HG02798 (cell line): ENCODE data around the gene P2RX3.
"Not testable (repeated sequence)": the region's sequence is repeated elsewhere in the genome, so short reads cannot be mapped to it uniquely, and the experiment has no call there.

Experiments used
- ATAC-seq: cut with Tn5 transposase; IDR thresholded peaks from one replicate; pipeline ENCODE4 v1.9.1; 2021; ENCODE audit warnings: mild to moderate bottlenecking; ENCODE audit not compliant: unreplicated experiment, poor library complexity

Gene P2RX3

DNA sequence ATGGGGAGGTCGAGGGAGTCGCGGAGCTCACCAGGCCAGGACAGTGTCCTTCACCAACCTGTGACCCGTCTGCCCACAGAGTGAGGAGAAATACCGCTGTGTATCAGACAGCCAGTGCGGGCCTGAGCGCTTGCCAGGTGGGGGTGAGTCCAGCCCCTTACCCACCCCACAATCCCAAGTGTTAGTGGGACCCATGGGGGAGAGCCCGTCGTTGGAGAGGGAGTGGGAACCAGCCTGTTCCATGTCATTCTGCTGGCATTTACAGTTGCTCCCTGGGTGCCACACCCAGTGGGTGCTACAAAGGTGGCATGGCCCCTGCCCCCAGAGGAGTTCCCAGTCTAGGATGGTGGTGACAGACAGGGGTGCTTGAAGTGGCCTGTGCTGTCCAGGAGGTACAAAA is 9.2 kb downstream of the P2RX3 start:
- ATAC-seq = no peak

DNA sequence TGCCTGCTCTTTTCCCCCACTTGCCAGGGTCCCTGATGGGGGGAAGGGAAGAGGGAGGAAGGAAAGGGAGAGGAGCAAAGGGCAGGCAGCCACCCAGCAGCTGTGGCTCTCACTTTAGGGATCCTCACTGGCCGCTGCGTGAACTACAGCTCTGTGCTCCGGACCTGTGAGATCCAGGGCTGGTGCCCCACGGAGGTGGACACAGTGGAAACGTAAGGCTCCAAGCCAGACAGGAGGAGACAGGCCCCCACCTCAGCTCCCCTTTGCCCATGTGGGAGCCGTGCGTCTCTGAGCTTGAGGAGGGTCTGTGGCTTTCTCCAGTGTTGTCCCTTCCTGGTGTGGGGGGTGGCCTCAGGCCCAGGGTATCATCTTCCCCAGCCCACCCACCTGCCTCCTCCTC is 9.9 kb downstream of the P2RX3 start:
- ATAC-seq = no peak

DNA sequence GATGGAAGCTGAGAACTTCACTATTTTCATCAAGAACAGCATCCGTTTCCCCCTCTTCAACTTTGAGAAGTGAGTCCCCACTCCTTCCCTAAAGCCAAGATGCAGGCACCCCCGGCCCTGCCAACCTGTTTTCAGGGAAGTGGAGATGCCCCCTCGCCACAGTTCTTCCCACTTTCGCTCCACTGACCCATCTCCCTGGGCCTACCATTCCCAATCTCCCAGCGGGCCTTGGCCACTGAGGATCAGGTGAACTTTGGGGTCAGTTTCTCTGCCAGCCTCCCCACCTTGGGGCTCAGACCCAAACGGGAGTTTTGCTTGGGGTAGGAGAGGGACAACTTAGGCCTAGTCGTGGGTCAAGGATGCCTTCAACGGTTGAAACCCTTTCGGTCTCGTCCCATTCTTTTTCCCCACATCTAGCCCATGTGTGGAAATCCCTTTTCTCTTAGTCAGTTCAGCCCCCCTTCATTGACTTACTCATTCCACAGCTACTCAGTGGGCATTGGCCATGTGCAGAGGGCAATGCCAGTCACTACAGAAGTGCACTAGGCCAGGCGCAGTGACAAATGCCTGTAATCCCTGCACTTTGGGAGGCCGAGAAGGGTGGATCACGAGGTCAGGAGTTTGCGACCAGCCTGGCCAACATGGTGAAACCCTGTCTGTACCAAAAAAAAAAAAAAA is 10.6 kb downstream of the P2RX3 start:
- ATAC-seq = no peak

DNA sequence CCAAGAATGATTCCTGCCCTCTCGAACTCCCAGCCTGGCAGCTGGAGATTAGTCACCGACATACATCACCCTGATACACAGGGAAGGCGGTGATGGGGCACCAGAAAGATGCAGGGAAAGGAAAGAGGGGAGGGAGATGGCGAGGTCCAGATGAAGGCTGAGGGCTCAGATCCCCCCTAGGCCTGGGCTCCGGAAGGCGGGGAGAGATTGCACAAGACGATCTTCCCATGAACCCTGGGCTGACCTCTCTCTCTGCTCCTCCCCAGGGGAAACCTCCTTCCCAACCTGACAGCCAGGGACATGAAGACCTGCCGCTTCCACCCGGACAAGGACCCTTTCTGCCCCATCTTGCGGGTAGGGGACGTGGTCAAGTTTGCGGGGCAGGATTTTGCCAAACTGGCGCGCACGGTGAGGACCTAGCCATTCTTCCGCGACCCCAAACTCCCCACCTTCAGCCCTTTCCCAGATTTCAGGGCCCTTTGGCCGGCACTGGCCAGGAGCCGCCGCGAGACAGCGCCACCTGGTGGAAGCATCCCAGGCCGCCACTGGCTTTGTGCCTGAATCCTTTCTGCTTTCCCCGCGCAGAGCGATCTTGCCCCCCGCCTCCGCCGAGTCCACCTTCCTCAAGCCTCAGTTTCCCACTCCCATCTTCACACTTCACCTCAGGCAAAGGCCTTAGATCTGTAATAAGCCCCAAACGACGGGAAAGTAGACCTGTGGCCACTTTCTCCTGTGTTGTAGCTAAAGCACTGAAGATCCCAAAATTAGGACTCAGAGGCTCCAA is 11.5 kb downstream of the P2RX3 start:
- ATAC-seq = no peak

DNA sequence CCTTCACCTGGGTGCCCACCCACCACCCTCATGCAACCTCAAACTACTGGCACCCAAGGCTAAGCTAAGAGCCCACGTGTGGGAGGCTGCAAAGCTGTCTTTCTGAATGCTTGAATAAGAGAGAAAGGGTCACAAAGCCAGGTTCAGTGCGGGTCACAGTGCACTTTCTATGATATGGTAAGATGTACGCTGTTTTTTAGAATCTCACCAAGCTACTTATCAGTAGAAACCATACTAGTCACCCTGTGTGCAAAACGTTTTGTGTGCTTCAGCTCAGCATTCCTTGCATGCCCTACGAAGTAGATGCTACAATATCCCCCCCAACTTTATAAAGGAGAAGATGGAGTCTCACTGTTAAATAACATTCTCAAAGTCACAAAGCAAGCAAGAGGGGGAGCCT is 14.9 kb downstream of the P2RX3 start:
- no peak for ATAC-seq

DNA sequence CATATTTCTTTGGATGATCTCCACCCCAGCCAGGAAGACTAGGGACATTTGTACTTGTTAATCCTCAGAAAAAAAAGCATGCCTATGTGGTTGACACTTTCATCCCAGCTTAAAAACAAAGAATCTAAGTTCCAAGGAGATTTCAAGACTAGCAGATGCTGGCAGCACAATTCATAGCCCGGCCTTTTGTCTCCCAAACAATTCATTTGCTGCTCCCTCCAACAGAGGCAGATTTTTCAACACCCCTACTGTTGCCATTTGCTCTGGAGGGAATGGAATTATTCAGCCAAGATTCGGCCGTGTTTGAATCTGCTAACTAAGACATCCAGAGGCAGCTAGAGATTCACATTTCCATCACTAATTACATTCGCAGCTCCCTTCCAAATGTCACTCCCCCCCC is 15.3 kb downstream of the P2RX3 start:
- ATAC-seq = no peak

DNA sequence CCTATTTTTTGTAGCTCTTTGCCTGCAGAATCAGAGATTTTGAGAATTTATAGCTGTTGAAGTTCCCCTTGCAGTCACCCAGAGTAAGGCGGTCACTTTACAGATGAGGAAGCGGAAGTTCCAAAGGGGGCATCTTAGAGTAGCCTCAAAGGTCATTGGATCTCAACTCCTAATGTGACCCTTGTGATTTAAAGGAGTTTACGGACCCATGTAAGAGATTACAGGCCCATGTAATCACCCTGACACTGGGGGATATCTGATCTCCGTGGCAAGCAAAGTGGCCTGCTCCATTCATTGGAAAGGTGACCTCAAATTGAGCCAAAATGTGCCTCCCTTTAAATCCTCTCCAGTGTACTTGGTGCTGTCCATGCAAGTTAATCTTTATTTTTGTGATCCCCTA is 15.7 kb downstream of the P2RX3 start:
- no peak for ATAC-seq

DNA sequence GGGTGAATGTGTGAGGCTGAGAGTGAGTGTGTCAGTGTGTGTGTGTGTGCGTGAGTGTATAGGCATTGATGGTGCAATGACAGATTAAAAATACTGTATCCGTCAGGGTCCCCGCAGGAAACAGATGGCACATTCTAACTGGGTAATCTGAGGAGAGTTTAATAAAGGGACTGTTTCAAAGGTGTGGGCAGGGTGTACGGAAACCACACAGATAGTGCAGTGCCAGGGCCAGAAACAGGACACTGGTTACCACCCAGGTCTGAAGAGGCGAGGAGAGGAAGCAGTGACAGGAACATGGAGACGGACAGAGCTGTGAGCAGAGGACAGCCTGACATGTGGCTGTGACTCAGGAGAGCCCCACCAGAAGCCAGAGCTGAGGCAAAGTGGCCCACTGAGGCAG is 16.5 kb downstream of the P2RX3 start:
- ATAC-seq = no peak

DNA sequence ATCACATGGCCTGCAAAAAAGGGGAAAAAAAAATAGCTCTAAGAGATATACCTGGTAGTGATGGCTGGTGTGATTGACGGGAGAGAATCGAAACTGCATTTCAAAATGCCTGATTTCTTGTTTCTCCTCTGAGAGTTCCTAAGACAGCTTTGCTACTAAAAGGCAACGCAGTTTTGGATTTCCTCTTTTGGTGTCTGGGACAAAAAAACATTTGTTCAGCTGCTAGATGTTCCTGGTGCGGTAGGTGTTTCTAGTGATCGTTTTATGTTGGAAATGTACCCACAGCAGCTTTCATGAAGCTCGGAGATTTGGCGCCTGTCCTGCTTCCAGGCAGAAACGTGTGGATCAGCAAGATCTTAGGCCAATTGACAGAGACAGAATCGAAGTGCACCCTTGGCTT is 18.1 kb downstream of the P2RX3 start:
- no peak for ATAC-seq

DNA sequence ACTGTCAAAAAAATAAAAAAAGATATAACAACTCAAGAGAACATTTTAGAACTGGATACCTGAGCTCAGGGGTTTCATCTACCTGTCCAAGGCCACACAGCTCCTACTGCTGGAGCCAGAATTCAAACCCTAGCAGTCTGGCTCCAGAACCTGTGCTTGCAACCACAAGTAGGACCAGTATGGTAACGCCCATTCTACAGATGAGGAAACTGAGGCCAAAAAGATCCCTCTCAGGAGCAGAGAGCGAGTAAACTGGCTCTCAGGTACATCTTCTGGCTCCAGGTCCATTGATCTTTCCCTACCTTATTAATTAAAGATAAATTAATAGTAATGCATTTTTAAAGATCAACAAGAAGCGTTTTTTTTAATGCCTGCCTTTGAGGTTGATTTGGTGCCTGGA is 19.2 kb downstream of the P2RX3 start:
- no peak for ATAC-seq

DNA sequence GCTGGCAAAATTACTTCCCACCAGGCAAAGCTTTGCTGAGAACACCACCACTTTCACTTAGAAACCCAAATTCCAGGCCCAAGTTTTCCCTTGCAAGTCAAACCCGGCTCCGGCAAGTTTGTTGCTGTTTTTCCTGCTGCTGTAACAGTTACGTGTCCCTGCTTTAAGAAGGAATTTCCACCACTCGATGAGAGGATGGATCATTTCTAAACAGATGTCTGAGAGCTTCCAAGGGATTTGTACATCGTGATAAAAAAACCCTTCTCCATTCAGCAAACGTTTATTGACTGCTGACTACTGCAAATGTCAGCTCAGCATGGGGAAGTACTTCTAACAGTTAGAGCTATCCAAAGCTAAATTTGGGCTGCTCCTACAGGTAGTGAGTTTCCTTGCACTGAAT is 19.7 kb downstream of the P2RX3 start:
- no peak for ATAC-seq

DNA sequence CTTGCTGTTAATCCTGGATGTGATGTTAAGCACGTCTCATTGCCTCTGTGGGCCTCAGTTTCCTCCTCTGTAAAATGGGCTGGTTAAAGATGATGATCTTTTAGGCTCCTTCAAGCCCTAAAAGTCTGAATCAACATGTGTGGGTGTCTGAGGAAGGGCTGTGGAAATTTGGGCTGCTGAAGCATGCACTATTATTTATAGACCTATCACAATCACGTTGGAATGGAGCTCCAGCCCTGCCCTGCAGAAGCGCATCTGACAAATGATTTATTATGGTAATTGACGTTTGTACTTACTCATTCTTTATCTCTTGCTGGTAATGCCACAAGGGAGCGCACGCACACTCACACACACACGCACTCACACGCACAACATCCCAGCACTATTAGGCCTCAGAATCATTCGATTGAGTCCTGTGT is 20.4 kb downstream of the P2RX3 start:
- no peak for ATAC-seq

DNA sequence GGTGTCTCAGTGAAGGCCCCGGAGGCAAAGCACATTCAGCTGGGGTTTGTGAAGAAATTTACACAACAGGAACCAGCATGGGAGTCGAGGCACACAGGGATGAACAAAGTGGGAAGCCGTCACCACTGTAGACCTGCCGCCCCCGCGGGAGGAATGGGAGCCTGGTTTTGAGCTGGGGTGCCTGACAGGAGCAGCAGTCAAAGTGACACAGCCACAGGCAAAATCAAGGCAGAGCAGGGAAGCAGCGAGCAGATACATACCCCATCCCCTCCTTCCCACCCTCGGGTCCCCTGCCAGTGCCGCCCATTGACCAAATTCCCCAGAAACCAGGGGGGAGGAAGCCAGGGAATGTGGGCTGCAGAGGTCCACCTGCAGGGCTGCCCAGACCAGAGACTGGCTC is 20.8 kb downstream of the P2RX3 start:
- no peak for ATAC-seq

DNA sequence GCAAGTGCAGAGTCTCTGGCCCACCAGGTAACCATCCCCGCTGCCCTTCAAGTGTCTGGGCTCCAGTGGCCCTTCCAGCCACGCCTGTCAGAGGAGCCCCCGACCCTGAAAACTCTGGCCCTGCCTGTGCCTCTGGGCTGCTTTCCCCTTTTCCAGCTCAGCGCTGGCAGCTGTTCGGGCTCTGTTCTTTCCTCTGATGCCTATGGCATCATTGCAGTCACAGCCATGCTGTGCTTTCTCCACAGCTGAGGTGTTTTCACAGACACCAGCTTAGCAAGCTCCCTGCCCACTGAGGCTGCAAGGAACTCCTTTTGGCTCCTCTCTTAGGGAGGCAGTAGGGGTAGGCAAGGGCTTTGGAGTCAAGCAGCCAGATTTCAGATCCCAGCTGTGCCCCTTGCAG is 21.2 kb downstream of the P2RX3 start:
- ATAC-seq = no peak

DNA sequence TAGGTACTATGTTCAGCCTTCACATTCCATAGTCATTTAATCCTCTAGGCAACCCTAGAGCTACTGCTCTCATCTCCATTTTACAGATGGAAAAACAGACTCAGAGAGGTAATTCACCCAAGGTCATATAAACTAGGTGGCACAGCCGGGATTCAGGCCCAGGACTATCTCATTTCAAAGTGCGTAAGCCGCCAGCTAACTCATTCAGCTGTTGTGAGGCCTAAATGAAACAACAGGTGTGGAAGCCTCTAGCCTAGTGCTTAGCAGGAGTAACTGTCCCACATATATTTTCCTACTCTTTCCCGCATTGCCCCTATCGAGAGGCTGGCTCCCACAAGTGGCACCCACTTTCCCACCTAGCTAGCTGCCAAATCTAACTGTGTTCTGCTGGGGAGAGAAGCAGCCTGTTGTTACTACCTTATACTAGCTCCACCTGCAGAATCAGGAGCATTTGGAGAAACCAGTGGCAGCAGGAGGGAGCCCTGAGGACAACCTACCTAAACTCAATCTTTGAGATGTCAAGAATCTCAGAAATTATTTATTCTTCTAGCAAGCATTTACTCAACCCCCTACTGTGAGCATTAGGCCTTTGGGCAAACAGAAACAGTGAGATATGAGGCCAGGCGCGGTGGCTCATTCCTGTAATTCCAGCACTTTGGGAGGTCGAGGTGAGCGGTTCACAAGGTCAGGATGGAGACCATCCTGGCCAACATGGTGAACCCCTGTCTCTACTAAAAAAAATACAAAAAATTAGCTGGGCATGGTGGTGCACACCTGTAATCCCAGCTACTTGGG is 21.9 kb downstream of the P2RX3 start:
- ATAC-seq = no peak

DNA sequence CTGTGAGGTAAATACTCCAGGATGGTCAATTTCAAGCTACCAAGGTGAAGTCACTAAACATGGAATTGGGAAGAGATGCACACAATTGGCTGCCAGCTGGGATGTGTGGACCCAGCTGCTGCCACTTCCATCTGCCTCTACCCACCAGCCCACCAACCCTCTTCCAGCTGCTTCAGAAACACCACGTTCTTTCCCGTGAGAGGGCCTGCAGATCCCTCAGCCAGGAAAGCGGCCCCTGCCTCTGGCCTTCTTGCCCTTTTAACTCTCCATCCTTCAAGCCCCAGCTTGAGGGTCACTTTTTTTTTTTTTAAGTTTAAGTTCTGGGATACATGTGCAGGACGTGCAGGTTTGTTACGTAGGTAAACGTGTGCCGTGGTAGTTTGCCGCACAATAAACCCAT is 22.8 kb downstream of the P2RX3 start:
- no peak for ATAC-seq

DNA sequence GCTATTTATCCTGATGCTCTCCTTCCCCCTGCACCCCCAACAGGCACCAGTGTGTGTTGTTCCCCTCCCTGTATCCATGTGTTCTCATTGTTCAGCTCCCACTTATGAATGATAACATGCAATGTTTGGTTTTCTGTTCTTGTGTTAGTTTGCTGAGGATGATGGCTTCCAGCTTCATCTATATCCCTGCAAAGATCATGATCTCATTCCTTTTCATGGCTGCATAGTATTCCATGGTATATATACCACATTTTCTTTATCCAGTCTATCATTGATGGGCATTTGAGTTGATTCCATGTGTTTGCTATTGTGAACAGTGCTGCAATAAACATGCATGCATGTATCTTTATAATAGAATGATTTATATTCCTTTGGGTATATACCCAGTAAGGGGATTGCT is 23.3 kb downstream of the P2RX3 start:
- ATAC-seq = not testable (repeated sequence)

DNA sequence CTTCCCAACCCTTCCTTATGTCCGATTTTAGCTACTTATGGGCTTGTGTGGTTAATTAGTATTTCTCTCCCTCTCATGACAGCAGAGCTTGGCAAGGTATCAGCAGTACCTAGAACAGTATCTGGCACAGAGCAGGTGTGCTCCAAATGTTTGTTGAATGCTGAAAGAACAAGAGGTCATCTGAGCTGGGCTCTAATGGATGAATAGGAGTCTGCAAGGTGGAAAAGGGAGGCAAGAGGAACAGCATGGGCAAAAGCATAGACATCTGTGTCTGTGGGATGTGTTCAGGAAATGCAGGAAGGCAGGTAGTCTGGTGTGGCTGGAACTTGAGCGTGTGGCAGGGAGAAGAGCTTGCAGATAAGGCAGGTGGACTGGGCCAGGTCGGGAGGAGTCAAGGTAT is 23.8 kb downstream of the P2RX3 start:
- no peak for ATAC-seq

DNA sequence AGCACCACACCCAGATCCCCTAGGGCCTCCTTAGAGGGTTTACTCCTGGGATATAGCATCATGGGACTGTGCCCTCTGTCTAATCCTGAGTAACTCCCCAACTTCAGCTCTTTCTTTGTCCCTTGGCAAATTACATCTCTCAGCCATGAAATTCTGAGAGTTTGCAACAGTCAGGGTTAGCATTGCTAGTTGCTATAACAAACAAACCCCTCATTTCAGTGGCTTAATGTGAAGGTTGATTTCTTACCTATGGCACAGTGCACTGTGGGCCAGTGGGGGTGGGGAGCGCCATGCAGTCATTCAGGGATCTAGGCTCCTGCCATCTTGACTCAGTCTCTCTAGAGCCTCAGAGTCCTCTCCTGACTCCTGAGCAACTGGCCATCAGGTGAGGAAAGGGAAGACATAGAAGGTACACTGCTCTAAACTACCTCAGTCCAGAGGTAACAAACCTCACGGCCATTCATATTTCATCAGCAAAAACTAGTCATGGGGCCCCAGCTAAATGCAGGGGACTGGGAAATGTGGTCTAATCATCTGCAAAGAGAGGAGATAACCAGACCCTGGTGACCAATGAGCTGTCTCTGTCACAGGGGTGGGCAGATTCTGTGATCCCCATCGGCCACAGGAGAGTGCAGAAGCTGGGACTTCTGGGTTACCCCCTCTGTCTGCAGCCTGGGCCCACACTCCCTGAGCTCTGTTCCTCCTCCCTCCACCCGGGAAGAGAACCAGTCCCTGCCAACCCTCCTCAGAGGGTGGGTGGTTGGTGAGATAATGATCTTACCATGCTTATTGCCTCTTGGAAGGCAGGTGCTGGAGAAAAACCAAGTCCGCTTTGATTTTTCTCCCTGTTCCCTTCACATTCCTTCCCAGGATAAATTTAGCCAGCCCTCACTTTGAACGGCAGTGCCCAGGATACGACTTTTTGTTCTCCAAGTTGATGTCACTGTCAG is 25.3 kb downstream of the P2RX3 start:
- ATAC-seq = no peak
